ENCODE data around the gene DIPK1C. TPM values are rescaled to one million over a fixed set of nuclear protein-coding genes. Genes with fewer than 3 reads are reported as not detected.

The DIPK1C gene
- total RNA-seq, 1 donor from 2014 or later: 0.14 TPM

GRCh38 chr18:74482697-74483096 is 25.6 kb upstream of the DIPK1C start:
- DNase-seq (ENCODE audit: low spot score): no peak

- DNase-seq (ENCODE audit: low spot score): no peak
Observed at GRCh38 chr18:74480149-74480651, 23.1 kb upstream of the DIPK1C start.

GRCh38 chr18:74479486-74480148 is 22.5 kb upstream of the DIPK1C start:
- DNase-seq (ENCODE audit: low spot score): no peak

- DNase-seq (ENCODE audit: low spot score): no peak
Observed at GRCh38 chr18:74478880-74479279, 21.8 kb upstream of the DIPK1C start.

GRCh38 chr18:74478316-74478715 is 21.2 kb upstream of the DIPK1C start:
- DNase-seq (ENCODE audit: low spot score): no peak

- DNase-seq (ENCODE audit: low spot score): no peak
Observed at GRCh38 chr18:74477771-74478170, 20.7 kb upstream of the DIPK1C start.

GRCh38 chr18:74476140-74476539 is 19.0 kb upstream of the DIPK1C start:
- no peak for DNase-seq (ENCODE audit: low spot score)

GRCh38 chr18:74473976-74474640 is 17.0 kb upstream of the DIPK1C start:
- DNase-seq (ENCODE audit: low spot score): no peak

GRCh38 chr18:74472312-74472711 is 15.2 kb upstream of the DIPK1C start:
- DNase-seq (ENCODE audit: low spot score): no peak

GRCh38 chr18:74468547-74469061 is 11.5 kb upstream of the DIPK1C start:
- DNase-seq (ENCODE audit: low spot score): no peak

- no peak for DNase-seq (ENCODE audit: low spot score)
Observed at GRCh38 chr18:74465775-74466174, 8.7 kb upstream of the DIPK1C start.

- DNase-seq (ENCODE audit: low spot score): no peak
Observed at GRCh38 chr18:74463983-74464382, 6.9 kb upstream of the DIPK1C start.

- no peak for DNase-seq (ENCODE audit: low spot score)
Observed at GRCh38 chr18:74463254-74463653, 6.1 kb upstream of the DIPK1C start.

- DNase-seq (ENCODE audit: low spot score): no peak
Observed at GRCh38 chr18:74460825-74461224, 3.7 kb upstream of the DIPK1C start.

- DNase-seq (ENCODE audit: low spot score): no peak
Observed at GRCh38 chr18:74459889-74460288, 2.8 kb upstream of the DIPK1C start.

- no peak for DNase-seq (ENCODE audit: low spot score)
Observed at GRCh38 chr18:74457725-74458421, 765 bp upstream of the DIPK1C start.

- DNase-seq (ENCODE audit: low spot score): no peak
Observed at GRCh38 chr18:74456349-74457042, 612 bp downstream of the DIPK1C start.

- DNase-seq (ENCODE audit: low spot score): no peak
Observed at GRCh38 chr18:74456017-74456348, 1.1 kb downstream of the DIPK1C start.

- DNase-seq (ENCODE audit: low spot score): no peak
Observed at GRCh38 chr18:74455386-74455785, 1.7 kb downstream of the DIPK1C start.

- DNase-seq (ENCODE audit: low spot score): no peak
Observed at GRCh38 chr18:74454279-74454751, 2.8 kb downstream of the DIPK1C start.

- no peak for DNase-seq (ENCODE audit: low spot score)
Observed at GRCh38 chr18:74453642-74454198, 3.4 kb downstream of the DIPK1C start.
